ENCODE measurements around the gene CCDC200.

CCDC200 gene

GRCh38 chr17:43219746-43220380 lies 8.6 kb downstream of the CCDC200 start:
- no peak overlapping the region for H3K27ac ChIP-seq (ENCODE audit: extremely low read depth, low read depth, low read length)
- TF ChIP-seq ZNF549 (tag by site-specific recombination; IDR thresholded peaks at IDR 0.05) (no peak), ZSCAN30 (tag by site-specific recombination; IDR thresholded peaks at IDR 0.05) (no peak), ZNF747 (tag by site-specific recombination; IDR thresholded peaks at IDR 0.05) (no peak), KLF1 (tag by site-specific recombination; IDR thresholded peaks at IDR 0.05) (no peak), ZNF138 (tag by site-specific recombination; IDR thresholded peaks at IDR 0.05; ENCODE audit: borderline replicate concordance) (no peak)
- H3K9me3 ChIP-seq (ENCODE audit: control insufficient read depth, insufficient read depth, low read depth, low read length) = no peaks in the 10 kb centered on the region
- POLR2A ChIA-PET = interaction anchor here (1.3 kb wide), 1 partner anchor 96 kb away, joined by 8 read pairs; no protein-coding TSS in a partner anchor
- no peak overlapping the region for H3K4me3 ChIP-seq (ENCODE audit: low read depth, low read length)
- peaks cover 0 to 29% of the 10 kb centered on the region in 2 experiments; a peak in 2 of 3 replicates for H3K36me3 ChIP-seq (ENCODE audit: control insufficient read depth in 2 of 2, insufficient read depth in 1 of 2, low read length in 2 of 2)
- no peaks in the 10 kb centered on the region for H3K4me1 ChIP-seq (ENCODE audit: control insufficient read depth, insufficient read depth, low read length)
- CTCF ChIA-PET = no interaction called here

DNA sequence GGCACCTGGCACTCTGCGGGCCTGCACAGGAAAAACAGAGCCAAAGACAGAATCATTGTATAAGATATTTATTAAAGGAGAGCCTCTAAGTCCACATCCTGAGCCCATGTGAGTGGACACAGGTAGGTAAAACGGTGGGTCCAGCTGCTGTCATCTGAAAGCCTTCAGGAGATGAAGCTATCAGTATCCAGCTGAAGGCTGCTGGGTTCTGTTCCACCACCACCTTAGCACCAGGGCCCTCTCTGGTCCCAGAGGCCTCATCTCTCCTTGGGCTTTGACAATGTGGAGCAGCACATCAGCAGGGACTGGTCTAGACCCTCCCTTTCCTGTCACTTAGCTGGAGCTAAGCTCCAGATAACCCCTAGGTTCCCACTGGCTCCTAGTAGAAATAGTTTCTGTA lies 9.4 kb downstream of the CCDC200 start:
- ChIA-PET CTCF (interaction anchor here (0.8 kb wide), 1 partner anchor 91 kb away, joined by 5 read pairs; no protein-coding TSS in a partner anchor), POLR2A (interaction anchor here (0.6 kb wide), 1 partner anchor 91 kb away, joined by 7 read pairs; no protein-coding TSS in a partner anchor)

More for the DNA sequence above, 9.4 kb downstream of the CCDC200 start:
- no peaks in the 10 kb centered on the region for H3K4me1 ChIP-seq (ENCODE audit: control insufficient read depth, insufficient read depth, low read length)
- no peak overlapping the region for H3K4me3 ChIP-seq (ENCODE audit: low read depth, low read length)
- H3K9me3 ChIP-seq (ENCODE audit: control insufficient read depth, insufficient read depth, low read depth, low read length) = no peaks in the 10 kb centered on the region
- TF ChIP-seq GLIS2 (tag by site-specific recombination; IDR thresholded peaks at IDR 0.05) = no peak
- TF ChIP-seq ZNF610 (tag by site-specific recombination; IDR thresholded peaks at IDR 0.05; ENCODE audit: borderline replicate concordance) = no peak
- TF ChIP-seq ZNF26 (tag by site-specific recombination; IDR thresholded peaks at IDR 0.05) = no peak
- no peak for TF ChIP-seq RBAK (tag by site-specific recombination; IDR thresholded peaks at IDR 0.05)
- TF ChIP-seq, protein P1, sequence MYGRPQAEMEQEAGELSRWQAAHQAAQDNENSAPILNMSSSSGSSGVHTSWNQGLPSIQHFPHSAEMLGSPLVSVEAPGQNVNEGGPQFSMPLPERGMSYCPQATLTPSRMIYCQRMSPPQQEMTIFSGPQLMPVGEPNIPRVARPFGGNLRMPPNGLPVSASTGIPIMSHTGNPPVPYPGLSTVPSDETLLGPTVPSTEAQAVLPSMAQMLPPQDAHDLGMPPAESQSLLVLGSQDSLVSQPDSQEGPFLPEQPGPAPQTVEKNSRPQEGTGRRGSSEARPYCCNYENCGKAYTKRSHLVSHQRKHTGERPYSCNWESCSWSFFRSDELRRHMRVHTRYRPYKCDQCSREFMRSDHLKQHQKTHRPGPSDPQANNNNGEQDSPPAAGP (tag by site-specific recombination; IDR thresholded peaks at IDR 0.05) = no peak
- no peak for TF ChIP-seq ZNF416 (tag by site-specific recombination; IDR thresholded peaks at IDR 0.05)
- no peak for TF ChIP-seq ZSCAN23 (tag by site-specific recombination; IDR thresholded peaks at IDR 0.05)
- TF ChIP-seq ZBTB20 (tag by site-specific recombination; IDR thresholded peaks at IDR 0.05) = no peak
- TF ChIP-seq ZNF174 (tag by site-specific recombination; IDR thresholded peaks at IDR 0.05) = no peak
- no peak for TF ChIP-seq ZNF114 (tag by site-specific recombination; IDR thresholded peaks at IDR 0.05)
- no peak for TF ChIP-seq SP2 (tag by site-specific recombination; IDR thresholded peaks at IDR 0.05)
- no peak for TF ChIP-seq MEIS1 (CRISPR knock-in tag; IDR thresholded peaks at IDR 0.05; ENCODE audit: borderline replicate concordance)
- no peak for TF ChIP-seq ZBTB6 (tag by site-specific recombination; IDR thresholded peaks at IDR 0.05)
- no peak for TF ChIP-seq ZNF324 (tag by site-specific recombination; IDR thresholded peaks at IDR 0.05)
- no peak for TF ChIP-seq ZNF280D (tag by site-specific recombination; IDR thresholded peaks at IDR 0.05)
- no peak for TF ChIP-seq GLI4 (tag by site-specific recombination; IDR thresholded peaks at IDR 0.05)
- peaks cover 0 to 30% of the 10 kb centered on the region in 2 experiments; a peak in 2 of 3 replicates for H3K36me3 ChIP-seq (ENCODE audit: control insufficient read depth in 2 of 2, insufficient read depth in 1 of 2, low read length in 2 of 2)
- no peak overlapping the region for H3K27ac ChIP-seq (ENCODE audit: extremely low read depth, low read depth, low read length)

Measured in HEK293 (cell line).